ENCODE measurements around the gene RNASE12.
"Not testable (repeated sequence)": the region's sequence is repeated elsewhere in the genome, so short reads cannot be mapped to it uniquely, and the experiment has no call there.

DNA sequence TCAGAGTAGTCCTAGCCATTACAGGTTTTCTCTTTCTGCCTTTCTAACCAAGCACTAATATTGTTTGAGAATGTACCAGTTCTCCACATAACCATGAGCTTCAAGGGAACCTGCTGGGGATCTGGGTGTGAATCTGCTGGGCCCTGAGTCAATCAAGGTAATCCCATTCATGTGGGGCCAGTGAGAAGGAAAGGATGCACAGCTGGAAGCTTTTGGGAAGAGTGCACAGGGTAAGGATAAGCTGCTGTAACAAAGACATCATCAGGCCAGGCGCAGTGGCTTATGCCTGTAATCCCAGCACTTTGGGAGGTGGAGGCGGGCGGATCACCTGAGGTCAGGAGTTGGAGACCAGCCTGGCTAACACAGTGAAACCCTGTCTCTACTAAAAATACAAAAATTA lies 4.5 kb upstream of the RNASE12 start:
- TF ChIP-seq, protein P1, sequence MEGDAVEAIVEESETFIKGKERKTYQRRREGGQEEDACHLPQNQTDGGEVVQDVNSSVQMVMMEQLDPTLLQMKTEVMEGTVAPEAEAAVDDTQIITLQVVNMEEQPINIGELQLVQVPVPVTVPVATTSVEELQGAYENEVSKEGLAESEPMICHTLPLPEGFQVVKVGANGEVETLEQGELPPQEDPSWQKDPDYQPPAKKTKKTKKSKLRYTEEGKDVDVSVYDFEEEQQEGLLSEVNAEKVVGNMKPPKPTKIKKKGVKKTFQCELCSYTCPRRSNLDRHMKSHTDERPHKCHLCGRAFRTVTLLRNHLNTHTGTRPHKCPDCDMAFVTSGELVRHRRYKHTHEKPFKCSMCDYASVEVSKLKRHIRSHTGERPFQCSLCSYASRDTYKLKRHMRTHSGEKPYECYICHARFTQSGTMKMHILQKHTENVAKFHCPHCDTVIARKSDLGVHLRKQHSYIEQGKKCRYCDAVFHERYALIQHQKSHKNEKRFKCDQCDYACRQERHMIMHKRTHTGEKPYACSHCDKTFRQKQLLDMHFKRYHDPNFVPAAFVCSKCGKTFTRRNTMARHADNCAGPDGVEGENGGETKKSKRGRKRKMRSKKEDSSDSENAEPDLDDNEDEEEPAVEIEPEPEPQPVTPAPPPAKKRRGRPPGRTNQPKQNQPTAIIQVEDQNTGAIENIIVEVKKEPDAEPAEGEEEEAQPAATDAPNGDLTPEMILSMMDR (IDR thresholded peaks at IDR 0.05; ENCODE audit: low read length), result not testable (repeated sequence)
- not testable (repeated sequence) for TF ChIP-seq EZH2phosphoT487 (IDR thresholded peaks at IDR 0.05; ENCODE audit: low read length)
